Activated B cell treated with CpG ODN at 0.5 μM for 24 hours (primary cell): ENCODE data around the gene KRCC1. TPM values are rescaled to one million over a fixed set of nuclear protein-coding genes. Genes with fewer than 3 reads are reported as not detected.

Experiments
- ATAC-seq: fragments of 200-7000 bp; cut with Tn5 transposase; one replicate; pipeline ENCODE4 v1.10.0; 2021; ENCODE audit warnings: low read depth, mild to moderate bottlenecking, moderate library complexity
- CTCF ChIA-PET: fragments of 350-600 bp; sonication (Branson Sonifier 250); formaldehyde crosslinking; loops from one replicate; lab custom pipeline; 2021; ENCODE audit warnings: antibody characterized with exemption; lab: Charles Lee
- POLR2A ChIA-PET: fragments of 350-600 bp; sonication (Branson Sonifier 250); formaldehyde crosslinking; loops from one replicate; lab custom pipeline; 2021; ENCODE audit warnings: antibody characterized with exemption; lab: Charles Lee
- DNase-seq: peaks from one replicate; pipeline ENCODE4 v3.0.0; 2022
- H3K27ac Mint-ChIP-seq: one replicate; pipeline ENCODE4 v1.8.0; 2020; ENCODE audit warnings: mixed read lengths
- H3K27me3 Mint-ChIP-seq: one replicate; pipeline ENCODE4 v1.8.0; 2021; ENCODE audit warnings: mixed read lengths
- H3K36me3 Mint-ChIP-seq: one replicate; pipeline ENCODE4 v1.8.0; 2021; ENCODE audit warnings: low read depth, mixed read lengths
- H3K4me1 Mint-ChIP-seq: one replicate; pipeline ENCODE4 v1.8.0; 2021; ENCODE audit warnings: mixed read lengths
- H3K4me3 Mint-ChIP-seq: one replicate; pipeline ENCODE4 v1.8.0; 2020; ENCODE audit warnings: mild to moderate bottlenecking, mixed read lengths
- H3K9me3 Mint-ChIP-seq: one replicate; pipeline ENCODE4 v1.8.0; 2020; ENCODE audit warnings: mixed read lengths
- intact Hi-C: fragments of 100-400 bp; cut with micrococcal nuclease; formaldehyde crosslinking; loops from one replicate; pipeline ENCODE4 v1.15.1; 2024
- total RNA-seq: library from RNA; stranded (reverse); gene quantifications from 2 replicates; pipeline ENCODE4 v1.2.3, GENCODE V29; 2022
- TF ChIP-seq, protein P1 (sequence below): fragments of 200-600 bp; IDR thresholded peaks from one replicate; pipeline ENCODE4 v1.8.0; 2022; ENCODE audit warnings: antibody characterized with exemption, mild to moderate bottlenecking

Gene KRCC1
- total RNA-seq, 1 donor from 2014 or later: 20.8 TPM

DNA sequence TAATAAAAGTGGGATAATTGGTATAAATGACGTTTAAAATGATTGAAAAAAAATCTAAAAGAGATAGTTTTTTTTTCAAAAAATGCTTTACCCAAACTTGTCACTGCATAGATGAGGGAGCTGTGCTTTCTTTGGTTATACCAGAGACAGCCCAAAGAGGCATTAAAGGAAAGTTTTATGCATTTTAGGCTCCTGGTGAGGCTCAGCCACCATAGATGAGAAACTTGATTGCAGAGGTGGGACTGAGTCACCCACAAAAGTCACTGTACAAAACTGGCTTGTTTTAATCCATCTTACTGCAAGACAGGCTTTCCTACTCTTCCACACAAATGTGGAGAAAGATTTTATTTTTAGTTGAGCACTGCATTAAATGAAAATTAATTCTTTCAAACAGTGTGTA, 14.5 kb upstream of the KRCC1 start:
- H3K36me3 Mint-ChIP-seq: no peaks in the 10 kb centered on the region
- H3K27me3 Mint-ChIP-seq: peaks cover 4% of the 10 kb centered on the region
- DNase-seq (no peak), ATAC-seq (no peak)
- ChIA-PET POLR2A (no interaction called here), CTCF (interaction anchor here (1.6 kb wide), 1 partner anchor 10 kb away, joined by 4 read pairs; no protein-coding TSS in a partner anchor)
- intact Hi-C loops: no loop called here
- H3K27ac Mint-ChIP-seq: no peak overlapping the region
- H3K9me3 Mint-ChIP-seq: no peaks in the 10 kb centered on the region
- no peaks in the 10 kb centered on the region for H3K4me1 Mint-ChIP-seq
- TF ChIP-seq, protein P1, sequence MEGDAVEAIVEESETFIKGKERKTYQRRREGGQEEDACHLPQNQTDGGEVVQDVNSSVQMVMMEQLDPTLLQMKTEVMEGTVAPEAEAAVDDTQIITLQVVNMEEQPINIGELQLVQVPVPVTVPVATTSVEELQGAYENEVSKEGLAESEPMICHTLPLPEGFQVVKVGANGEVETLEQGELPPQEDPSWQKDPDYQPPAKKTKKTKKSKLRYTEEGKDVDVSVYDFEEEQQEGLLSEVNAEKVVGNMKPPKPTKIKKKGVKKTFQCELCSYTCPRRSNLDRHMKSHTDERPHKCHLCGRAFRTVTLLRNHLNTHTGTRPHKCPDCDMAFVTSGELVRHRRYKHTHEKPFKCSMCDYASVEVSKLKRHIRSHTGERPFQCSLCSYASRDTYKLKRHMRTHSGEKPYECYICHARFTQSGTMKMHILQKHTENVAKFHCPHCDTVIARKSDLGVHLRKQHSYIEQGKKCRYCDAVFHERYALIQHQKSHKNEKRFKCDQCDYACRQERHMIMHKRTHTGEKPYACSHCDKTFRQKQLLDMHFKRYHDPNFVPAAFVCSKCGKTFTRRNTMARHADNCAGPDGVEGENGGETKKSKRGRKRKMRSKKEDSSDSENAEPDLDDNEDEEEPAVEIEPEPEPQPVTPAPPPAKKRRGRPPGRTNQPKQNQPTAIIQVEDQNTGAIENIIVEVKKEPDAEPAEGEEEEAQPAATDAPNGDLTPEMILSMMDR: no peak
- no peak overlapping the region for H3K4me3 Mint-ChIP-seq

DNA sequence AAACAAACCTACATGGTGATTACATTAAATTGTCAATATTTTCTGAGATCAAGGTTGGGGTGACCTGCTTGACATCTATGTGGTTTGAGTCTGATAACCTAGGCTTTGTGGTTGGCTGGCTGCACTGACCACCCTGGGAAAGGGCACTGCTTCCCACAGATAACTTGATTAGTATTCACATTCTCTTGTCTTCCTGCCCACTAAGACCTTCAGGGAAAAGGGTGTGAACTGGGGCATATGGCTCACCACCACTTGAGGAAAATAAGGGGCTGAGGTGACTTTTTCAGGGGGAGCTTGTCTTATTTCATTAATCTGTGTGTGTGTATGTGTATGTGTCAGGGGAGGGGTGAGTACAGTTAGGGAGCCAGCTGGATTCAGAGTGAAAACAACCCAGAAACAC, 13.5 kb upstream of the KRCC1 start:
- ATAC-seq: no peak
- TF ChIP-seq, protein P1: no peak
- H3K27me3 Mint-ChIP-seq: peaks cover 4% of the 10 kb centered on the region
- intact Hi-C loops: loop anchor here (10.0 kb wide), 1 partner anchor 236 kb away; no protein-coding TSS in a partner anchor
- no peak for DNase-seq
- no peak overlapping the region for H3K27ac Mint-ChIP-seq
- POLR2A ChIA-PET: no interaction called here
- H3K9me3 Mint-ChIP-seq: no peaks in the 10 kb centered on the region
- no peaks in the 10 kb centered on the region for H3K36me3 Mint-ChIP-seq
- no peaks in the 10 kb centered on the region for H3K4me1 Mint-ChIP-seq
- CTCF ChIA-PET: interaction anchor here (1.6 kb wide), 1 partner anchor 9 kb away, joined by 4 read pairs; no protein-coding TSS in a partner anchor
- H3K4me3 Mint-ChIP-seq: no peak overlapping the region

DNA sequence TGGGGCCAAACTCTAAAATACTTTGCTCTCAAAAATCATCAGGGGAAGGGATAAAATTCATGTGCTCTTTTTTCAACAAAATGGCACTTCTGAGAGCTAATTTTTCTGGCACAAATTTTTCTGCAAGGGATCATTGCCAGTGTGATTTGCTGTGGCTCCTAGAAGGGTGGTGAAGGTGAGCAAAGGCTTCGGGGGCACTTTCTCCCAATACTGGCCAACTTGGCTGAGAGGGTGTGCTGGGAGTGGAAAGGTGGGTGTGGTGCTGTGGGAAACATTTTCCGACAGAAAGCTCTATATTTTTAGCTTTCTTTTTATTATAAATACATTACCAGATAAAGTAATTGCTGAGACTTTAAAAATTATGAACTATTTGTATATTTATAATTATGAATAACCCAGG, 12.5 kb upstream of the KRCC1 start:
- no peaks in the 10 kb centered on the region for H3K9me3 Mint-ChIP-seq
- ChIA-PET POLR2A (no interaction called here), CTCF (no interaction called here)
- ATAC-seq (no peak), DNase-seq (no peak)
- H3K27me3 Mint-ChIP-seq: peaks cover 1% of the 10 kb centered on the region
- H3K27ac Mint-ChIP-seq: no peak overlapping the region
- intact Hi-C loops: loop anchor here (10.0 kb wide), 1 partner anchor 237 kb away; no protein-coding TSS in a partner anchor
- TF ChIP-seq, protein P1: no peak
- H3K4me1 Mint-ChIP-seq: no peaks in the 10 kb centered on the region
- no peak overlapping the region for H3K4me3 Mint-ChIP-seq
- no peaks in the 10 kb centered on the region for H3K36me3 Mint-ChIP-seq

- H3K4me3 Mint-ChIP-seq: no peak within 1 kb of the TSS
- ChIA-PET CTCF (no interaction called here), POLR2A (no interaction called here)
- intact Hi-C loops: loop anchor here (10.0 kb wide), 1 partner anchor 237 kb away; no protein-coding TSS in a partner anchor
- no peaks in the 10 kb centered on the region for H3K36me3 Mint-ChIP-seq
- H3K9me3 Mint-ChIP-seq: no peaks in the 10 kb centered on the region
- no peaks in the 10 kb centered on the region for H3K27me3 Mint-ChIP-seq
- H3K27ac Mint-ChIP-seq: no peak within 1 kb of the TSS
- no peak for DNase-seq
- no peak for ATAC-seq
- no peaks in the 10 kb centered on the region for H3K4me1 Mint-ChIP-seq
- TF ChIP-seq, protein P1: no peak
These were observed 12.0 kb upstream of the KRCC1 start, which contains the start of gene SMYD1 for GRCh38 chr2:88067598-88067997. TSS of gene SMYD1 (plus strand) at chr2:88067825. CDS start at chr2:88067865, 40 bp downstream.

GRCh38 chr2:88067189-88067588, 11.6 kb upstream of the KRCC1 start:
- ATAC-seq: no peak
- intact Hi-C loops: loop anchor here (10.0 kb wide), 1 partner anchor 238 kb away; no protein-coding TSS in a partner anchor
- Mint-ChIP-seq H3K36me3 (no peaks in the 10 kb centered on the region), H3K27me3 (no peaks in the 10 kb centered on the region), H3K4me3 (no peak overlapping the region), H3K27ac (no peak overlapping the region), H3K4me1 (no peaks in the 10 kb centered on the region), H3K9me3 (no peaks in the 10 kb centered on the region)
- no peak for DNase-seq
- CTCF ChIA-PET: no interaction called here
- TF ChIP-seq, protein P1: no peak
- POLR2A ChIA-PET: no interaction called here
